Stimulated activated CD8-positive, alpha-beta memory T cell treated with anti-CD3 and anti-CD28 coated beads, Interleukin-2, amount 100 ng/mL, for 48 hours (primary cell): ENCODE results near the gene HERPUD2.
"Not testable (repeated sequence)": the region's sequence is repeated elsewhere in the genome, so short reads cannot be mapped to it uniquely, and the experiment has no call there.

Experiments
- DNase-seq, 2 donors: peaks; one replicate each; pipeline ENCODE4 v3.0.0-alpha.2; 2020; ENCODE audit warnings: low read depth in 2 of 2

The HERPUD2 gene

DNA sequence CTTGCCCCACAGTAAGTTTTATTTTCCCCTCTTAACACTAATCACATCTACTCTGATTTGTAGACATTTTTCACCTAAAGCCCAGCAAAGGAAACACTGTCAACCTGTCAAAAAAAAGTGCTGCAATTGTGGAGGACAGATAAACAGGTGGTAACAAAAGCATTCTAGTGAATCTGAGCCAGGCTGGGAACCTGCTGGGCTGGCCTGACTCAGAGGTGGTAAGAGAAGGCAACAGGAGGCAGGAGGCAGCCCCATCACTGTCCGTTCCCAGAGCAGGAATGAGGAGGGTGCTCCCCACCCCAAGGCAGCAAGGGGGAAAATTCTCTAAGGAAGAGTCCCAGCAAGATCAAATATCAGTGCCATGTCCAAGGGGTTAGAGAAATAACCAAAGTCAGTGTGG is 19.5 kb upstream of the HERPUD2 start:
- no peak for DNase-seq

GRCh38 chr7:35712563-35713226 is 17.8 kb upstream of the HERPUD2 start:
- DNase-seq, result no peak

DNA sequence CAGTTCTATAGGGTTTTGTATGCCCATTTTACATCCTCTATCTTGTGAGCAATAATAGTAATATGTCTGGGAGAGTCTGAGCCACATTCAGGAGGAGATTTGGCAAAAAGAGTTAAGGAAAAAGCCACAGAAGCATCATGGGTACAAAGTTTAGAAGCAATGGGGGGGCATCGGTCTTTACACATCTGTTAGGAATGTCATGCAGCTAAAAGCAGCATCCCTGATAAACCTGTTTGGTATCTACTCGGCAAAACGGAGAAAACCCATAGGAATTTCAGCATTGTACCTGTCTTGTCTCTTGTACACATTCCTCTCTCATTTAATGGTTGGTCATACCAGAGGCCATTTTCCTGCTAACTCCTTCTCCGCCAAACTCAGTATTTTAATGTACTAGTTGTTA is 12.5 kb upstream of the HERPUD2 start:
- DNase-seq, result no peak

GRCh38 chr7:35705932-35706461 is 11.1 kb upstream of the HERPUD2 start:
- no peak for DNase-seq

DNA sequence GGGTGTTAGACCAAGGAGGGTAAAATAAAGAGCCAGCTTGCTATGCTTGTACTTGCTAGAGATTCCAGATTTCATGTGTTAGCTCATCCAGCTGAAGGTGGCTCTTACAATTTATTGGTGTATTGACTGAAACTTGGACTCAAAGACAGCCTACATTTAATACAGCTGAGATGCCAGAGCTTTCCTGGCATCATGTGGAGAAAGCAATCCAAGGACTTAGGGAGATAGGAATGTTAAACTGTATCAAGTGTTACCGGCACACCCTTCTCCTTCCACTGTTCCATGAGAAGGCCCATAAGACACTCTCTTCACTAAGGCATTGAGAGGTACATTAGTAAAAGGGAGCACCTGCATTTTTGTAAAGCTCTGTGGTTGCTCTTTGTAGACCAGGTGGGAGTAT is 9.3 kb upstream of the HERPUD2 start:
- no peak for DNase-seq

DNA sequence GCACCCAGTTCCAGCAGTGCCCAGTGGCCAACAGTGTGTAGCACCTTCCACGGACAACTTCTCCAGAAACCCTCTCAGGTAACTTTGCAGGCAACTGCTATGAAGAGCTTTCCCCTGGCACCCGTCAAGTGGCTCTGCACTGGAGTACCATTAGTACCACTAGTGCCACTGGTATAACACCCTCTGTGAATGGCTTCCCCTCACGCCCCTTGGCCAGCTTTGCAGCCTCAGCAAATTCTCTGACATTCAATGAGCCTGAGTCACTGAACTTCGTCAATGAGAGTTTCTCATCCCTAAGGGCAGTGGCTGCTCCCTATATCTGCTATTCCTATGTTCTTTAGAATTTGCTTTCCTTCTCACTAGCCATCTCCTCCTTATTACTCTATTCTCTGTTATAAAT is 7.6 kb upstream of the HERPUD2 start:
- DNase-seq, result no peak

DNA sequence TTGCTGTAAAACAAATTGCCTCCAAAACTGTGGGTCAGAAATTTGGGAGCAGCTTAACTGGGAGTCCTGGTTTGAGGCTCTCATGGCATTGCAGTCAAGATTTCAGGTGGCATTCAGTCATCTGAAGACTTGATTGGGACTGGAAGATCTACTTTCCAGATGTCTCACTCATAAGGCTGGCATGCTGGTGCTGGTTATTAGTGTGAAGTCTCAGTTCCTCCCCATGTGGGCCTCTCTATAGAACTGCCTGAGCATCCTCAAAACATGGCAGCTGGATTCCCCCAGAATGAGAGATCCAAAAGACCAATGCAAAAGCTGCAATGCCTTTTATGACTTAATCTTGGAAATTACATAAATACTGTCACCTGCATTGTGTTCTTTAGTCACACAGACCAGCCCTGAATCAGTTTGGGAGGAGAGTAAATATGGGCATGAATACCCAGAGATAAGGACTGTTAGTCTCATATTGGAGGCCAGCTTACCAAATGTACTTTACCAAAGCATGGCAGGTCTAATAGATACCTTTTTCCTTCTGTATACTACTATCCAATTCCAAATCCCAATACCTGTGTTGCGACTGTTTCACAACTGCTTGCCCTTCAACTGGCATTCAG is 6.5 kb upstream of the HERPUD2 start:
- no peak for DNase-seq

GRCh38 chr7:35700865-35701264 is 5.9 kb upstream of the HERPUD2 start:
- no peak for DNase-seq

GRCh38 chr7:35700333-35700732 is 5.4 kb upstream of the HERPUD2 start:
- DNase-seq, result no peak

GRCh38 chr7:35699796-35700305 is 4.9 kb upstream of the HERPUD2 start:
- DNase-seq, result no peak

GRCh38 chr7:35698382-35698781 is 3.4 kb upstream of the HERPUD2 start:
- DNase-seq, result not testable (repeated sequence)

DNA sequence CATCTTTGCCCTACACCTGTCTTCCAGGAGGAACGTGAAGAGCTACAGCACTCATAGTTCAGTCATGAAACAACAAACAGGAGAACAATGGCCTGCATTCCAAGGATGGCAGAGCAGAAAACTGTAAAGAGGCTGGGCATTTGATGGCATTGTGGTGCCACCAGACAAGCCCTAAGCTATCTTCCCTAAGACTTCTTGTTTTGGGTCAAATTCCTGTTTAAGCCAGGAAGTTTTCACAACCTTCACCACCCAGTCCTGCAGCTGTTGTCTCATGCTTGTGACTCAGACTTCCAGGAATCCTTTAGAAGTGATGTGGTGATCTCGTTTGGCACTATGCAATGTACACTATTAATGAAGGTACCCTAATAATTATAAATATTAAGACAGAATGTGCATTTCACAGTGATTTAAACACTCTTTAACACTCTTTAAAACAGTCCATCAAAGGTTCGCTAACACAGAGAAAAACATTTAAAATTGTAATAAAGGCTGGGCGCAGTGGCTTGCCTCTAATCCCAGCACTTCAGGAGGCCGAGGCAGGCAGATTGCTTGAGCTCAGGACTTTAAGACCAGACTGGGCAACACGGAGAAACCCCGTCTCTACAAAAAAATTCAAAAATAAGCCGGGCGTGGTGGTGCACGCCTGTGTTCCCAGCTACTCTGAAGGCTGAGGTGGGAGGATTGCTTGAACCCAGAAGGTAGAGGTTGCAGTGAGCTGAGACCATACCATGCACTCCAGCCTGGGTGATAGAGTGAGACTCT is 2.7 kb upstream of the HERPUD2 start:
- no peak for DNase-seq

GRCh38 chr7:35695987-35696386 is 1.1 kb upstream of the HERPUD2 start:
- DNase-seq, result no peak

DNA sequence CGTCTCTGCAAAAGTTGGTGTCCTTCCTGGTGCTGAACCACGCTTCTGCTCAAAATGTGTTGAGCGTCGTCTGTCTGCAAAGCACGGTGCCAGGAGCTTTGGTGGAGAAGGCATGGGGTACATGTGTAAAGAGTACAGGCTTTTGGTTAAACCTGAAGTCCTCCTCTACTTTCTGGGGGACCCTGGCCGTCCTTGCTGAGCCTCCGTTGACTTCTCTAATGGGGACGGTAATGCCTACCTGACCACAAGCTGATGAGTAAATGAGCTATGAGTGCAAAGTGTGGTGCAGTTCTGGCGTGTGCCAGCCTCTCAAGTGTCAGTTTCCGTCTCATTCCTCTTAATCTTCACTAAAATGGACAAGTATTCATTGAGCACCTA is 527 bp upstream of the HERPUD2 start:
- DNase-seq, result no peak

DNA sequence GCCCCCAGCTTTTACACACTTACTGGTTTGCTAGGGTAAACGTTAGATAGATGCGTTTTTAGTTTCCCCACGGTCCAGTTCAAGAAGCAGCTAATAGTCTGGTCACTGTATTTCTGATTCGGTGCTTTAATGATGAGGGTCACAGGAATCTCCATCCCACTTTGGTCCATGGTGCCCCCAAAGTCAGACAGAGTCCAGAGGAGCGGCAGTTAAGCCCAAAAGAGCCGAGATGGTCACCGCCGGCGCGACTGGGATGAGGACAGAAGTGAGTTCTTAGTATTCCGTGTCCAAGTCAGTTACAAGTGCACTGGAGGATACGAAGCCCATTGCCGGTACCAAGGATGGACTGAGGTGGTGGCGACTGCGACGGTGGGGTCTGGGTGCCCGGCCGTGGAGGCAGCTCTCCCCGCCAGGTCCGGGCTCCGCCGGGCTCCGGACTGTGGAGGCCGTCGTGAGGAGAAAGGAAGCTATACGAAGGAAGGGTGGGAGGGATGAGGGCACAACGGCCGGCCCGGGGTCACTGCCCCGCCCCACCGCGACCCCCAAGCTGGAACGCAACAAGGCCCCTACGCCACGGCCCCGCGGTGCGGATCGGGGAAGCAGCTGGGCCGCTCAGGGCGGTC is 663 bp downstream of the HERPUD2 start:
- DNase-seq, result no peak

GRCh38 chr7:35691827-35692307 is 3.1 kb downstream of the HERPUD2 start:
- DNase-seq, result no peak

GRCh38 chr7:35691366-35691765 is 3.6 kb downstream of the HERPUD2 start:
- DNase-seq, result no peak

DNA sequence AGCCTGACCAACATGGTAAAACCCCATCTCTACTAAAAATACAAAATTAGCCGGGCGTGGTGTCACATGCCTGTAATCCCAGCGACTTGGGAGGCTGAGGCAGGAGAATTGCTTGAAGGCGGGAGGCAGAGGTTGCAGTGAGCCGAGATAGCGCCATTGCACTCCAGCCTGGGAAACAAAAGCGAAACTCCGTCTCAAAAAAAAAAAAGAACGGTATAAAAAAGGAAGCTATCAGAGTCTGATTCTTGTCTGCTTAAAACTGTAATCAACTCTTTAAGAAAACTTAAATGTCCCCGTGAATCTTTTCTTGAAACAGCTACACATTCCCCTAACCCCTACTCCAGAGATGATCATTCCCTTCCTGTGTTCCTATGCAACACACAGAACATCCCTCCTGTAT is 4.3 kb downstream of the HERPUD2 start:
- not testable (repeated sequence) for DNase-seq

DNA sequence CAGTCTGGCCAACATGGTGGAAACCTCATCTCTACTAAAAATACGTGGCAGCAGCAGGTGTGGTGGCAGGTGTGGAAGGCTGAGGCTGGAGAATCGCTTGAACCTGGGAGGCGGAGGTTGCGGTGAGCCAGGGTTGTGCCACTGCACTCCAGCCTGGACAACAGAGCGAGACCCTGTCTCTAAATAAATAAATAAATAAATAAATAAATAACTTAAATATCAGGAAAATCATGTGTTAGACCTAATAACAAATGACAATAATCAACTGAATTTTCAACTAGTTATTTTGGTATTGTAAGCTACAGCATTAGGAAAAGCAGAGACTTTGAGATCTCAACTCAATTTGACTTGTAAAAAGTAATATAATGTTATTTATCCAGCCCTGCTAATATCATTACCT is 9.2 kb downstream of the HERPUD2 start:
- DNase-seq, result no peak

DNA sequence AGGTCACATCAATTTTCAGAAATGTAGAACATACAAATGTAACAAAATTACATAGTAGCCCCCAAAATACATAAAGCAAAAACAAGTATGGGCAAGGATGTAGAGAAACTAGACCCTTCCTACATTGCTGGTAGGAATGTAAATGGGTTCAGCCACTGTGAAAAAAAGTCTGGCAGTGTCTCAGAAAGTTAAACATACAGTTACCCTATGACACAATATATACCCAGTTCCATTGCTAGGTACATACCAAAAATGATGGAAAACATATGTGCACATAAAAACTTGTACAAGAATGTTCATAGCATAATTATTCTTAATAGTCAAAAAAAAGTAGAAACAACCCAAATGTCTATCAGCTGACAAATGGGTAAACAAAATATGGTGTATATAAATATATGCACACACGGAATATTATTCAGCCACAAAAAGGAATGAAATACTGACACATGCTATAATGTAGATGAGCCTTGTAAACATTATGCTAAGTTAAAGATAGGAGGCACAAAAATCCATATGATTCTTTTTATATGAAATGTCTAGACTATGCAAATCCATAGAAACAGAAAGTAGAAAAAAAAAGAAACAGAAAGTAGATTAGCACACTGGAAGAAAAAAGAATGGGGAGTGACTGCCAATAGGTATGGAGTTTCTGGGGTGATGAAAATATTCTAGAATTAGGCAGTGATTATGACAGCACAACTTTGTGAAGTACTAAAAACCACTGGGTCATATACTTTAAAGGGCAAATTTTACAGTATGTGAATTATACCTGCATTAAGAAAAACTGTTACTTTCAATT is 13.5 kb downstream of the HERPUD2 start:
- DNase-seq, result no peak

DNA sequence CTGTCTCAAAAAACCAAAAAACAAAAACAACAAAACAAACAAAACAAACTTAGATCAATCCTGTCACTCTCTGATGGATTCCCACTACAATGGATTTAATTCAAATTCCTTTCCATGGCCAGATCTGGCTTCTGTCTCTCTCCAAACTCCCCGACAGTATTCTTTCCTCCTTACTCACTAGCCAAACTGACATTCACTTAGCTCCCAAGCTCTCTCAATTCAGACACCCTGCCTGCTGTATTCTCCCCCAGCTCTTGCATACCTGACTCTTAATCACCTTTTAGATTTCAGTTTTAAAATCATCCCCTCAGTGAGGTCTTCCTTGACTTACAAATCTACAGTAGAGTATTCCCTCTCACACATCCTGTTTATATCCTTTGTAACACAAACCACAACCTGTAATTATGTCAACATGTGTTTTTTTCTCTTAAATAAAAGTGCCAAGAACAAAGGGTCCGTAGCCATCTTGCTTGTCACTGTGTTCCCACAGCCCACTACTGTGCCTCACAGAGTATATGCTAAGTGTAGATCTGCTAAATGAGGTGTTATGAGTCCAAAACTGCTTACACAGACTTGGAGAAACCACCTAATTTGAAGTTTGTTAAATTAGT is 14.4 kb downstream of the HERPUD2 start:
- no peak for DNase-seq
